ENCODE measurements around the gene FAM219A.

FAM219A gene

GRCh38 chr9:34479431-34479866 lies 21.1 kb upstream of the FAM219A start (continued):
- TF ChIP-seq ZNF558 (tag by site-specific recombination; IDR thresholded peaks at IDR 0.05), result no peak
- peak; percentile 94 for TF ChIP-seq FEZF1 (tag by site-specific recombination; IDR thresholded peaks at IDR 0.05)
- TF ChIP-seq, protein P1, sequence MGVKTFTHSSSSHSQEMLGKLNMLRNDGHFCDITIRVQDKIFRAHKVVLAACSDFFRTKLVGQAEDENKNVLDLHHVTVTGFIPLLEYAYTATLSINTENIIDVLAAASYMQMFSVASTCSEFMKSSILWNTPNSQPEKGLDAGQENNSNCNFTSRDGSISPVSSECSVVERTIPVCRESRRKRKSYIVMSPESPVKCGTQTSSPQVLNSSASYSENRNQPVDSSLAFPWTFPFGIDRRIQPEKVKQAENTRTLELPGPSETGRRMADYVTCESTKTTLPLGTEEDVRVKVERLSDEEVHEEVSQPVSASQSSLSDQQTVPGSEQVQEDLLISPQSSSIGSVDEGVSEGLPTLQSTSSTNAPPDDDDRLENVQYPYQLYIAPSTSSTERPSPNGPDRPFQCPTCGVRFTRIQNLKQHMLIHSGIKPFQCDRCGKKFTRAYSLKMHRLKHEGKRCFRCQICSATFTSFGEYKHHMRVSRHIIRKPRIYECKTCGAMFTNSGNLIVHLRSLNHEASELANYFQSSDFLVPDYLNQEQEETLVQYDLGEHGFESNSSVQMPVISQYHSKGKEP (tag by site-specific recombination; IDR thresholded peaks at IDR 0.05), result peak; percentile 72
- peak; percentile 73; the same call in 1 of the 2 replicates for TF ChIP-seq OVOL3 (tag by site-specific recombination; IDR thresholded peaks at IDR 0.05)
- TF ChIP-seq, protein P2, sequence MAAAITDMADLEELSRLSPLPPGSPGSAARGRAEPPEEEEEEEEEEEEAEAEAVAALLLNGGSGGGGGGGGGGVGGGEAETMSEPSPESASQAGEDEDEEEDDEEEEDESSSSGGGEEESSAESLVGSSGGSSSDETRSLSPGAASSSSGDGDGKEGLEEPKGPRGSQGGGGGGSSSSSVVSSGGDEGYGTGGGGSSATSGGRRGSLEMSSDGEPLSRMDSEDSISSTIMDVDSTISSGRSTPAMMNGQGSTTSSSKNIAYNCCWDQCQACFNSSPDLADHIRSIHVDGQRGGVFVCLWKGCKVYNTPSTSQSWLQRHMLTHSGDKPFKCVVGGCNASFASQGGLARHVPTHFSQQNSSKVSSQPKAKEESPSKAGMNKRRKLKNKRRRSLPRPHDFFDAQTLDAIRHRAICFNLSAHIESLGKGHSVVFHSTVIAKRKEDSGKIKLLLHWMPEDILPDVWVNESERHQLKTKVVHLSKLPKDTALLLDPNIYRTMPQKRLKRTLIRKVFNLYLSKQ (tag by site-specific recombination; IDR thresholded peaks at IDR 0.05; ENCODE audit: borderline replicate concordance), result no peak
- TF ChIP-seq ZNF239 (tag by site-specific recombination; IDR thresholded peaks at IDR 0.05), result no peak
- TF ChIP-seq MEIS1 (CRISPR knock-in tag; IDR thresholded peaks at IDR 0.05; ENCODE audit: borderline replicate concordance), result no peak
- 0 out of 2 replicates have a peak, but pooled peaks have one; percentile 47 for TF ChIP-seq ZNF561 (tag by site-specific recombination; IDR thresholded peaks at IDR 0.05; ENCODE audit: borderline replicate concordance)
- peak; percentile 74; the same call in 1 of the 2 replicates for TF ChIP-seq BCL11B (tag by site-specific recombination; IDR thresholded peaks at IDR 0.05; ENCODE audit: low read depth)
- TF ChIP-seq ZNF501 (tag by site-specific recombination; IDR thresholded peaks at IDR 0.05), result 0 out of 2 replicates have a peak, but pooled peaks have one; percentile 62
- no peak for TF ChIP-seq ZNF280D (tag by site-specific recombination; IDR thresholded peaks at IDR 0.05)
- TF ChIP-seq ZNF366 (tag by site-specific recombination; conservative IDR thresholded peaks at IDR 0.05), result 0 out of 2 replicates have a peak, but pooled peaks have one; percentile 25
- TF ChIP-seq ZNF768 (tag by site-specific recombination; IDR thresholded peaks at IDR 0.05), result no peak
- TF ChIP-seq ZNF518A (tag by site-specific recombination; conservative IDR thresholded peaks at IDR 0.05; ENCODE audit: low read depth), result no peak
- TF ChIP-seq ZNF16 (tag by site-specific recombination; IDR thresholded peaks at IDR 0.05; ENCODE audit: low read depth), result no peak
- TF ChIP-seq ZNF449 (tag by site-specific recombination; IDR thresholded peaks at IDR 0.05), result 0 out of 2 replicates have a peak, but pooled peaks have one; percentile 16
- TF ChIP-seq ZNF843 (tag by site-specific recombination; IDR thresholded peaks at IDR 0.05), result peak; percentile 91
- TF ChIP-seq ZFHX2 (tag by site-specific recombination; conservative IDR thresholded peaks at IDR 0.05), result no peak
- TF ChIP-seq ZNF157 (tag by site-specific recombination; IDR thresholded peaks at IDR 0.05), result no peak
- 0 out of 2 replicates have a peak, but pooled peaks have one; percentile 10 for TF ChIP-seq ZNF10 (tag by site-specific recombination; IDR thresholded peaks at IDR 0.05)
- TF ChIP-seq, protein P3, sequence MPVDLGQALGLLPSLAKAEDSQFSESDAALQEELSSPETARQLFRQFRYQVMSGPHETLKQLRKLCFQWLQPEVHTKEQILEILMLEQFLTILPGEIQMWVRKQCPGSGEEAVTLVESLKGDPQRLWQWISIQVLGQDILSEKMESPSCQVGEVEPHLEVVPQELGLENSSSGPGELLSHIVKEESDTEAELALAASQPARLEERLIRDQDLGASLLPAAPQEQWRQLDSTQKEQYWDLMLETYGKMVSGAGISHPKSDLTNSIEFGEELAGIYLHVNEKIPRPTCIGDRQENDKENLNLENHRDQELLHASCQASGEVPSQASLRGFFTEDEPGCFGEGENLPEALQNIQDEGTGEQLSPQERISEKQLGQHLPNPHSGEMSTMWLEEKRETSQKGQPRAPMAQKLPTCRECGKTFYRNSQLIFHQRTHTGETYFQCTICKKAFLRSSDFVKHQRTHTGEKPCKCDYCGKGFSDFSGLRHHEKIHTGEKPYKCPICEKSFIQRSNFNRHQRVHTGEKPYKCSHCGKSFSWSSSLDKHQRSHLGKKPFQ (tag by site-specific recombination; IDR thresholded peaks at IDR 0.05), result peak; percentile 68; the same call in 1 of the 2 replicates
- no peak for TF ChIP-seq ZNF26 (tag by site-specific recombination; IDR thresholded peaks at IDR 0.05)
- peak; percentile 46; the same call in 1 of the 2 replicates for TF ChIP-seq ZNF549 (tag by site-specific recombination; IDR thresholded peaks at IDR 0.05)

Measured in HEK293 (cell line).